MCF 10A (cell line): ENCODE results near the gene NOL7. TPM values are rescaled to one million over a fixed set of nuclear protein-coding genes. Genes with fewer than 3 reads are reported as not detected.
A peak's percentile ranks its signal among the peaks of the same experiment; 100 is the strongest.

ENCODE experiments used
- Bru-seq: library from RNA; stranded (reverse); fragments of 400-500 nt; gene quantifications from one replicate; lab custom pipeline; 2021; lab: Mats Ljungman, UMichigan
- BruChase-seq, 2 experiments: library from RNA; stranded (reverse); fragments of 400-500 nt; gene quantifications; one replicate each; lab custom pipeline; 2021; lab: Mats Ljungman, UMichigan
- BruUV-seq: library from RNA; stranded (reverse); fragments of 400-500 nt; replicated peaks from 2 replicates; lab custom pipeline; 2021; lab: Mats Ljungman, UMichigan
- CTCF ChIA-PET: fragments of 300-600 bp; sonication (Branson Sonifier 250); formaldehyde crosslinking; extraction: SDS; loops from one replicate; lab custom pipeline; 2021; ENCODE audit warnings: antibody characterized with exemption, inconsistent platforms; lab: Yijun Ruan, JAX
- POLR2A ChIA-PET: fragments of 300-600, 350-650 bp; sonication (Branson Sonifier 250); formaldehyde crosslinking; extraction: SDS; loops from one replicate; lab custom pipeline; 2020; ENCODE audit warnings: antibody characterized with exemption, inconsistent platforms; lab: Yijun Ruan, JAX
- DNase-seq: peaks from one replicate; pipeline ENCODE4 v3.0.0-alpha.2; 2018; ENCODE audit not compliant: unreplicated experiment
- H3K27ac Mint-ChIP-seq: one replicate; pipeline ENCODE4 v1.8.0; 2022; ENCODE audit warnings: mild to moderate bottlenecking, low read depth, mixed read lengths; ENCODE audit not compliant: unreplicated experiment
- H3K27me3 Mint-ChIP-seq: one replicate; pipeline ENCODE4 v1.8.0; 2022; ENCODE audit warnings: mixed read lengths; ENCODE audit not compliant: insufficient read depth, unreplicated experiment
- H3K36me3 Mint-ChIP-seq: one replicate; pipeline ENCODE4 v1.8.0; 2022; ENCODE audit warnings: mild to moderate bottlenecking, moderate library complexity, mixed read lengths; ENCODE audit not compliant: insufficient read depth, unreplicated experiment
- H3K4me1 Mint-ChIP-seq: one replicate; pipeline ENCODE4 v1.8.0; 2022; ENCODE audit warnings: mixed read lengths; ENCODE audit not compliant: insufficient read depth, unreplicated experiment
- H3K4me3 Mint-ChIP-seq: one replicate; pipeline ENCODE4 v1.8.0; 2022; ENCODE audit warnings: mild to moderate bottlenecking, moderate library complexity, mixed read lengths; ENCODE audit not compliant: unreplicated experiment
- H3K9me3 Mint-ChIP-seq: one replicate; pipeline ENCODE4 v1.8.0; 2022; ENCODE audit warnings: mixed read lengths; ENCODE audit not compliant: unreplicated experiment
- CTCF ChIP-seq: fragments of 200-600 bp; IDR thresholded peaks from one replicate; pipeline ENCODE4 v1.8.0; 2022; ENCODE audit warnings: antibody characterized with exemption, mild to moderate bottlenecking; ENCODE audit not compliant: unreplicated experiment
- intact Hi-C: fragments of 100-400 bp; cut with micrococcal nuclease; formaldehyde crosslinking; loops from 2 replicates; pipeline ENCODE4 v1.14.1; 2022
- long read RNA-seq: library from polyadenylated mRNA; stranded (forward); transcript quantifications from one replicate; pipeline ENCODE4 v2.0.0, GENCODE V29; 2022
- total RNA-seq: library from RNA; stranded (reverse); gene quantifications from 2 replicates; pipeline ENCODE4 v1.2.3, GENCODE V29; 2022

Gene NOL7
- 75.2 and 98.5 TPM in 2 replicates for total RNA-seq
- percentile 93 among the genes with signal in this experiment for Bru-seq, nascent RNA
- percentile 91 among the genes with signal in this experiment for BruChase-seq, experiment 1, labeled RNA remaining after a 6-hour chase
- percentile 87 among the genes with signal in this experiment for BruChase-seq, experiment 2, labeled RNA remaining after a 2-hour chase
- long read RNA-seq, transcript NOL7-203 (9 exons, 920 nt): minor isoform, 5 of 298 reads
- long read RNA-seq, transcript NOL7-202 (8 exons, 1,184 nt): major isoform, 285 of 298 reads
- long read RNA-seq, partial matches to known transcripts: 1 of 298 reads
- long read RNA-seq, other reads (novel, unspliced or antisense): 7 of 298 reads

GRCh38 chr6:13614926-13615791 lies at the start of gene NOL7:
Gene NOL7, plus strand, starts transcription at chr6:13615335. Its CDS starts 24 bp downstream, at chr6:13615359.
- ChIA-PET CTCF (interaction anchor here (0.5 to 4.7 kb wide), 21 partner anchors 10 to 638 kb away, joined by 3 to 23 read pairs (median 3); partner anchors contain the start of gene SIRT5), POLR2A (interaction anchor here (0.6 to 4.9 kb wide), 35 partner anchors 9 to 1844 kb away, joined by 3 to 109 read pairs (median 4); partner anchors contain the start of genes GFOD1, MCUR1, RANBP9 and SIRT5)
- BruUV-seq: TSS peak; percentile 40
- Mint-ChIP-seq H3K9me3 (no peaks in the 10 kb centered on the region), H3K36me3 (peaks cover 56% of the 10 kb centered on the region), H3K4me3 (peak within 1 kb of the TSS; percentile 99), H3K27me3 (no peaks in the 10 kb centered on the region), H3K27ac (peak within 1 kb of the TSS; percentile 98), H3K4me1 (peaks cover 9% of the 10 kb centered on the region)
- intact Hi-C loops: loop anchor here (1.0 to 10.0 kb wide), 4 partner anchors 41 to 279 kb away; partner anchors contain the start of genes RANBP9 and SIRT5
- peak; percentile 97 for DNase-seq
- TF ChIP-seq CTCF: peak; percentile 72

DNA sequence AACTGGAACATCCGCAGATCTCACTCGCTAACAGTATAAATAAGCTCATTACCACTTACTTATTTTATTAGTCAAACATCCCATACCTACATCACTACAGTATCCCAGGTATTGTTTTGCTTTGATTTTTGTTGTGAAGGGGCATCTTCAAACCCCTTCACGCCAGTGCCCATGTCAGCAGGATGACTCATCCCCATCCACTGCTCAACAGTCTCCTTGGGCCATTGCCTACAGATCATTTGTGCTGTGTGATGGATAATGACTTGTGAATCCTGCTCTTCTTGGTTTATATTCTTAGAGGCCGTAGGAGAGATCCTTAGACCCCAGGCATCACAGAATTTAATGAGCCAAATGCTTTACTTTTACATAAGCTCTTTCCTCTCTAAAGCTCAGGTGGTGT lies 49.2 kb upstream of the NOL7 start:
- ChIA-PET POLR2A (no interaction called here), CTCF (interaction anchor here (1.5 kb wide), 1 partner anchor 9 kb away, joined by 5 read pairs; the partner anchor contains the start of gene SIRT5)
- H3K36me3 Mint-ChIP-seq: no peaks in the 10 kb centered on the region
- intact Hi-C loops: no loop called here
- no peaks in the 10 kb centered on the region for H3K4me1 Mint-ChIP-seq
- H3K27me3 Mint-ChIP-seq: no peaks in the 10 kb centered on the region
- TF ChIP-seq CTCF: no peak
- DNase-seq: no peak
- H3K9me3 Mint-ChIP-seq: no peaks in the 10 kb centered on the region
- no TSS peak for BruUV-seq
- no peak overlapping the region for H3K4me3 Mint-ChIP-seq
- no peak overlapping the region for H3K27ac Mint-ChIP-seq

GRCh38 chr6:13566500-13566899 lies 48.6 kb upstream of the NOL7 start:
- BruUV-seq: no TSS peak
- DNase-seq: no peak
- Mint-ChIP-seq H3K4me1 (no peaks in the 10 kb centered on the region), H3K4me3 (no peak overlapping the region), H3K9me3 (no peaks in the 10 kb centered on the region), H3K27ac (no peak overlapping the region), H3K27me3 (no peaks in the 10 kb centered on the region), H3K36me3 (no peaks in the 10 kb centered on the region)
- TF ChIP-seq CTCF: no peak
- POLR2A ChIA-PET: no interaction called here
- intact Hi-C loops: no loop called here
- CTCF ChIA-PET: interaction anchor here (1.5 kb wide), 1 partner anchor 8 kb away, joined by 5 read pairs; the partner anchor contains the start of gene SIRT5
